HG02970 (cell line): ENCODE data around the gene TBC1D21.

Source experiments
- ATAC-seq: cut with Tn5 transposase; IDR thresholded peaks from one replicate; pipeline ENCODE4 v1.9.1; 2021; ENCODE audit warnings: mild to moderate bottlenecking, moderate library complexity, moderate number of reproducible peaks; ENCODE audit not compliant: unreplicated experiment, low FRiP score

TBC1D21 gene

DNA sequence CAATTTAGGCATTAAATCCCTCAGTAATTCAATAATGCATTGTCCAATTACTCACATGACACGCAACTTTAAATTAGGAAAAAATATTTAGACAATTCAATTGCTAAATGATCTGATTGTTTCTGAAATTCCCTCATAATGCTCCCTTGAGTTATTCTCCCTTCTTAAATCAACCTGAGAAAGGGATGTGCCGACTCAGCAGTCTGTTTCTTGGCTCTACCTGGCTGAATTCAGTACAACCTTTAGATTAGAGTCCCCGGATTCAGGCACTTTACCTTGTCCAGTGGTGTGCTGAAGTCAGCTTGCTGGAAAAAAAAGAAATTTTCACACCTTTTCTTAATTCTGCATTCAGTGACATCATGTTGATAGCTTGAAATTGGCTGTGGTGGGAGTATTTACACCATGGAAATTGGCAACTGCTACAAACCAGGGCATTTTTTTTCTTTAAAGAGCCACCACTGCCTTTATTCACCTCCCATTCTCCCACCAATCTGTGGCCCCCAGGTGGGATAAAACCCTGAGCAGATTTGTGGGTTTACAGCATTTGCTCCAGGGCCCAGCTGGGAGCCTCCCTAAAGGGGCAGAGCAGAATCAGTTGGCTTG, 32.0 kb downstream of the TBC1D21 start:
- no peak for ATAC-seq

DNA sequence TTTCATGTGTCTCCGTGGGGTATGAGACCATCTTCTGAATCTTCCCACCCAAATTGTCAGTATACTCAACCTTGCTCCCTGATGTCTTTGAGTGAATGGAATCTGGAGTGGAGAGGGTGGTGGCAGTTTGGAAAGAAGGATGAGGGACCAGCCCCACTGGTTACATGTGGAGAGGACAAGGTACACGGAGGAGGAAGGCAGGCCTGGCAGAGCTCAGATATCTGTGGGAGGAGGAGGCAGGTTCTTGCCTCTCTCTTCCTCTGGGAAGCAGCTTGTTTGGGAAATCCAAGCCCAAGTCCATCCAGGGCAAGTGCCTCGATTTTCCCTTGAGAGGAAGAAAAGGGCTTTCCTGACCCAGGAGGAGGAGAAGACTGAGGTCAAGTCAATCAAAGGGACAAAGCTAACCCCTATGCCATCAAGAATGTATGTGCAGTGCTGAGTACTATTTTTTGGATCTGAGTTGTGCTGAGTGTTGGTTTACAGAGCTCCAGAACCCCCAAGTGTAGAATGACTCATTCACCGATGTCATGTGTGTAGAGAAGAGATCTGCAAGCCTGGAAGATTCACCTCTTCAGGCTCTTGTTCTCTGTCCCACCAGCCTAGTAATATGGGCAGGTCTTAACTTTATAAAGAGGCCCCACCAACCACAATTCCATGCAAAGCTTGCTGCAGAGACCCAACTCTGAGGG, 33.1 kb downstream of the TBC1D21 start:
- no peak for ATAC-seq

DNA sequence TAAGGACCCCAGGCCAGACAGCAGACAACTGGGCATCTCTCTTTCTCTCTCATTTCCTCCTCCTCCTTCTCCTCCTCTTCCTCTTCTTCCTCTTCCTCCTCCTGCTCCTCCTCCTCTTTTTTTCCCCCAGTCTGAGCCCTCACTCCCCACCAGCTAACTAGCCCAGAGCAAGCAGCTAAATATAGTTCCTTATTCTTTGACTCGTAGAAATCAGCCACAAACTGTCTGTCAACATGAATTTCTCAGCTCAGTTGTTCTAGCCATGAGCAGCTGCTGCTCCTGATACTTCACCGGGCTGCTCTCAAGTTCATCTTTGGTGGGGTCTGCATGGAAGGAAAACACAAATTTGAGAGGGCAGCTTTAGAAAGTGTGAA, 33.7 kb downstream of the TBC1D21 start:
- no peak for ATAC-seq

DNA sequence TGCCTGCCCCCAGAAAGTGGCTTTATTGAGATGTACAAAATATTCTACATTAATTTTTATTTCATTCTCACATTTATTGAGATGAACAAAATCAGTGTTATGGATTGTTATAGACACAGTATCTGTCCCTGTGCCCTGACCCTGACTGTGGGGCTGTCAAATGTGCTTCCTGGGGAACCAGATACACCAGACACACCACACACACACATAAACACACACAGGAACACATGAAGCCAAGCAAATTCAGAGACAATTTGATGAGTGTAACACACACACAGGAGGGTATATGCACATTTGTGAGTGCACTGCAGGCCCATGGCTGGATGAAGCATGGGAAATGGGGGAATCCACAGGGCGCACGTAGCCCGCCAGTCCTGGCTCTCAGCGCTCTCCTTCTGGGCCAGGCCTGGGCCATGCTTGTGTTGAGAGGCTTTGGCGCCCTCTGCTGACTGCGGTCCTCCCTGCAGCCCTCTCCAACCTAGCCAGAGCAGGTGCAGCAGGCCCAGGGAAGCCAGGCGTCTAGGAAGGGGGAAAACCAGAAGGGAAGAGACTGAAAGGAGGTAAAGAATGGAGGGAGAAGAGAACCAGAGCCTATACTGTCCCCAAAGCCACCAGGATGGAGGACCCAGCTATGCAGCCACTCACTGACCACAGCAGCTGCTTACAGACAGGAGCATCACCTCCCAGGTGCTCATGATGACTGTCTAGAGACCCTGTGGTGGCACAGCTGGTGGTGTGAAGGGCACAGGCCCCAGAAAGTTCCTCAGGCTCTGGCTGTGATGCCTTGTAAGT, 34.9 kb downstream of the TBC1D21 start:
- ATAC-seq: peak; percentile 75

DNA sequence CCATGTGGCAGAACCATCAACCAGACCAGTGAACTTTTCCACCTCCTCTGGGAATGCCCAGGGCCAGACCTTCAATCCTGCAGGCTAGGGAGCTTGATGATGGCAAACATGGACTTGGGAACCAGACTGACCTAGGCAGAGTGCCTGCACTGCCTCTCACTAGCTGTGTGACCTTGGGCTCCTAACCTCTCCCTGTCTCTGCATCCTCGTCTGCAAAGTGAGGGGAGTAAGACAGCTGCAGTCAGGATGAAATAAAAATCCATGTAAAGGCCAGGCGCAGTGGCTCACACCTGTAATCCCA, 35.4 kb downstream of the TBC1D21 start:
- no peak for ATAC-seq

DNA sequence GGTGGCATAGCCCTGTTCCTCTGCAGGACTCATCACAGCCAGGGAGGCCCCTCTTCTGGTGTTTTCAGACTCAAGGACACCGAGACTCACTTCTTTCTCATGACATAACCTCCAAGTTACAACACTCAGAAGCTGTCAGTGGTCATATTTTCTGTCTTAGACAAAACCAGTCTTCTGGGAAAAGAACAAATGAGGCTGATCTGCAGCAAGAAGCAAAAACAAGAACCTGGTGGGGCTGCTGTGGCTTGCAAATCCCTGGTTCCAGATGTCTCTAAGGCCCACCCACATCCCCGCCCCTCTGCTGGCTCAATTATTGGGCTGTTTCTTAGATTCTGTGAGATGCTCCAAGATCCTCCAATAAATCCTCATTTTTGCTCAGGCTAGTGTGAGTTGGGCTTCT, 36.3 kb downstream of the TBC1D21 start:
- ATAC-seq: no peak

DNA sequence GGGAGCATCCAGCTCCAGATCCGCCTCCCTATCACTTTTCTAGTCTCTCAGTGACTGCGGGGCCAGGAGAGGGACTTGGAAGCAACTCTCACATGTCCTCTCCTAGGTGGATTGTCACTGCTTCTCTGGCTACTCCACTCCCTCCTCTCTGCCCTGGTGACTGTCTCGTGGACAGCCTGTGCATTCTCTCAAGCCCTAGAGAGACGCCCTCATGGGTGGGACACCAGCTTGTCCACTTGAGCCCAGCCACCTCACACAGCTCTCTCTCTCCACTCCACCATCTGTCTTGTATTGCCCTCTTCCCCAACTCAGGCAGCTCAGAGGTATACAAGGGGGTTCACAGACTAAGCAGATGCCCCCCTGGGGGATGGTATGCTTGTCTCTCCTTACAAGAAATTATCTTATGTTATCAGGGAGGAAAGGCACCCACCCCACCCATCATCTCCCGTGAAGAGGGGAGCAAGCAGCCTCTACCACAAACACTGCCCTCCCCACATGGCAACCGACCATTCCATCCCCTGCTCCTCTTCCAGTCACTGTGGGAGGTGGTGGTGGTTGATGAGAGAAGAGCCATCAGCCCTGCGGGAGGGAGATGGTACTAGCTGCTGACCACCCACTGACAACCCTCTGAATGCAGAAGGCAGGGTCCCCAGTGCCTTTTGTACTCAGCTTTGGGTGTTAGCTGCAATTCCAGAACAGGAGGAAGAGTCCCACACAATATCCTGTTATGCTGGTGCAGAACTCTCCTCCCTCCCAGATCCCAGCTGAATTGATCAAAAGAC, 37.3 kb downstream of the TBC1D21 start:
- no peak for ATAC-seq

DNA sequence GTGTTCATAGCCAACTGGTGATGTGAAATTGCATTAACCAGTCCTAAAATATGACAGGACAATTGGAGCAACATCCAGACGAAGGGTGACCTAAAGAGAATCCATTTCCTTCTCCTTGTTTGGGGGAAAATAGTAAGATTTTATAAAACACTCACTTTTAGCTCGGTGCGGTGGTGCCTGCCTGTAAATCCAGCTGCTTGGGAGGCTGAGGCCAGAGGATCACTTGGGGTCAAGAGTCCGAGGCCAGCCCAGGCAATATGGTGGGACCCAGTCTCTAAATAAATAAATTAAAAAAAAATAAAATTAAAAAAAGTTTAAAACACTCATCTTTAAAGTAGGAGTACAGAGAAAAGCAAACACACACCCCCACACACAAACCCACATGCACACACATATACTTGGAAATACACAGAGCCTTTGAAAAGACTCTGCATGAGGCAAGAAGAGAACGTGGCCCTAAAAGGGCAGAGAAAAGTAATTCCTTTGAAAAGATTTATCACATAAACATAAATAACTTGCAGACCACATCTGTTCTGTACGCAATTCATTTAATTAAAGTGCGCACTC, 38.7 kb downstream of the TBC1D21 start:
- no peak for ATAC-seq

DNA sequence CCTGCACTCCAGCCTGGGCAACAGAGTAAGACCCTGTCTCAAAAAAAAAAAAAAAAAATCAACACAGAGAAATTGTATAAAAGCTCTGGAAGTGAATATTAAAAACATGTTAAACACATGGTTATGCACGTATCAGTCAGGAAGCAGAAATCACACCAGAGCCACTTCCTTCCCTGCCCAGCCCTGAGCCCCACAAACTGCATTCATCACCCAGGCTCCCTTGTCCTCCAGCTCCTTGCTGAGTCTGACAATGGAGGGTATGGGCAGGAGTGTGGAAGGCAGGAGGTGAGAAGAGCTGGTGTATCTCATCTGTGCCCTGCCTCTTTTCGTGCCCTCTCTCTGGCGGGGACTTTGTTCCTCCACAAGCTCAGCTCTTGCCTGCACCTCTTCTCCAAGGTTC, 40.8 kb downstream of the TBC1D21 start:
- ATAC-seq: no peak

DNA sequence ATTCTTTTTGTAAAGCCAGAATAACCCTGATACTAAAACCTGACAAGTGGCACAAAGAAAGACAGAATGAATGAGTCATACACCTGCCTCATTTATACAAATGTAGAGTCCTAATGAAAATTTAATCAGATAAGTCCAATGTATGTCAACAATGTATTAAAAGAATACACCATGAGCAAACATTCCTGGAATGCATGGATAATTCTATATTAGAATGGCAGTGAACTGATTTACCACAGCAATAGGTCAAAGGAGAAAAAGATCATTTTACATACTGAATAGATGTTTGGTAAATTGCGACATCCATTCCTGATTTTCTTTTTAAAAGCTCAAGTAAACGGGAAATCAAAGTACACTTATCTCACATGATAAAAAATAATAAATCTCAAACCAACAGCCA, 41.7 kb downstream of the TBC1D21 start:
- ATAC-seq: no peak

DNA sequence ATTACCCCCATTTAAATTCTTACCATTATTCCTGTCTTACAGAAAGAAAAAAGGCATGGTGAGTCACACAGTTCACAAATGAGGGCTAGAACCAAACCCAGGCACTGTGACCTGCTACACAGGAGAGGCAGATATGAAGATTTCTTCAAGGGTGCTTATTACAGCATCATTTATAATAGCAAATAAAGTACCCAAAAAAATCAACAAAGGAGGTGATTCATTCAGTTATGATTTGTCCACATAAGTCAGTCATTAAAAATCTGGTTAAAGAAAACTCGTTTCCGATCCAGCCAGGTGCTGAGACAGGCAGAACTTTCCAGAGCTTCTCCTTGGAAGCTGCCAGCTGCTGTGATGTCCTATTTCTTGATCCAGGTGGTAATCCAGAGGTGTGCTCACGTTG, 45.4 kb downstream of the TBC1D21 start:
- no peak for ATAC-seq

DNA sequence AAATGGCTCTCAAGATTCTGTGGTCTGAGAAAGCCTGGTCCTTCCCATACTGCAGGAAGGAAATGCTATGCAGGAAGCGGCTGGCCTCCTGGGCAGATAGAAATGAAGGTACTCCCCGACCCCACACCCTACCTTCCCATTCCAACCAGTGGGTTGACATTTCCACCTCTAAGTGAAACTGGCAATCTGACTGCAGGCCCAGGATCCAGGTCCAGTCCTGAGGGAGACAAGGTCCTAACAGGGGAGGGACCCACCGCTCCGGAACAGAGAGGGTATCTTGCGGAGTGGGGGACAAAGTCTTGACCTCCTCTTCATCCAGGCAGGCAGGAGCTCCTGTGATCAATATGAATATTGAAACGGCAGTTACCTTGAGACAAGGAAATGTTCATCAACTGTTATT, 46.3 kb downstream of the TBC1D21 start:
- no peak for ATAC-seq

DNA sequence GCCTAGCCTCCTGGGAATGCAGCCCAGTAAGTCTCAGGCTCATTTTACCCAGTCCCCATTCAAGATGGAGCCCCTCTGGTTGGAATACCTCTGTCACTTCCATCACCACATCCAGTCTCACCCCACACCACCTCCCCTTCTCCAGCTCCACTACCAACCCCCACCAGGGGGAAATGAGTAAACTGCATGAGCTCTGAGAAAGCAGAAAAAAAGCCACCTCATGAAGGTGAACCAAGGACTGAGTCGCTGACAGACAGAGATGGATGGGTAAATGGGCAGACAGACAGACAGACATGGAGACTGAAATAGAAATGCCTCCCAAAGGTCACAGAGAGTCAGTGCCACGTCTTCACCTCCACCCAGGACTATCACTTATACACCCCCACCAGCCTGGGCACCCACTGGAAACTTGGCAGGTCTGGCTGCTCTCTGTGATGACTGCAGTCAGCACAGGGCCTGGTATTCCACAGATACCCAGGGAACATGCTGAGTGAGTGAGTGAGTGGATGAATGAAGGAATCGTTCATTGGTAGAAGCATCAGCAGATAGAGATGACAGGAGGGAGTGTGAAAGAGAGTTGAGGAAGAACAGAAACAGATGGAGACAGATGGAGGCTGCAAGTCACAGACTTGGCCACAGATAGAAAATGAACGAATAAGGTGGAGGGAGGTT, 48.0 kb downstream of the TBC1D21 start:
- ATAC-seq: no peak

DNA sequence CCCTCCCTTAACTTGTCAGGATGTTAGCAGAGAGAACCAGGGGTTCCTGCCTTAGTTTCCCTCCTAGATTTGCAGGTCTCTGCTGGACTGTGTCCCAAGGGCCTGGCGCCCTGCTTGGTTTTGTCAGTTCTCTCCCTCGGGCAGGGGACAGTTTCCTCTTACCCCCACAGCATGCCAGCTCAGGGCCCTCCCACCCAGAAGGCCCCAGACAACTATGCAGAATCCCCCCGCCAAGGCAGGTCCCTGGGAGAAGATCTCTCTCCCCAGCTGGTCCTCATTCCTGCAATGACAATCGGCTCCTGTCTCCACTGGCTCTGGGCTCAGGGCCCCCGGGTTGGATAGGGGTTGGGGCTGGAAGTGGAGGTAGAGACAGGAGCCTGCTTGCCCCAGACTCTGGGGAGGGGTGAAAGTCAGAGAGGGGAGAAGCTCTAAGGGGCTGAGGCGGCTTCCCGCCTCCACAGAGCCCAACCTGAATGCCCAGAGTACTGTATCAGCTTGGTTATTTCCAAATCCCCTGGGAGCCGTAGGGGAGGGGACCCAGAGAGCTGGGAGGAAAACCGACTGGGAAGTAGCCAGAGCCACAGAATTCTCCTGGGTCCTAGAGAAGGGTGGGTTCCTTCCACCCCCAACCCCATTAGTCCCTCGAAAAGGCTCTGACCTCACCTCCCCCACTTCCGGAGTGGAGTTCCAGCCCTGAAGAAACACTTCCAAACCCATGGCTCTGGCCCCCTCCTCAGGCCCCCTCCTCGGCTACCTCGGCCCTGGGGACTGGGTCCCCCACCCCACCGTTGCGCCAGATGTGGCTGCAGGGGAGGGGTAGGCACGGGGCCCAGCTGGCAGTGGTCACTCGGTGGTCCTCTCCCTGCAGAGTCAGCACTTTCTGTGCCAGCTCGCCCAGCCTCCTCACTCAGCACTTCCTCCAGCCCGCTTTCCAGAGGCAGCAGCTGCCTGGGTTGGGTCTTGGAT, 49.1 kb downstream of the TBC1D21 start:
- ATAC-seq: no peak

DNA sequence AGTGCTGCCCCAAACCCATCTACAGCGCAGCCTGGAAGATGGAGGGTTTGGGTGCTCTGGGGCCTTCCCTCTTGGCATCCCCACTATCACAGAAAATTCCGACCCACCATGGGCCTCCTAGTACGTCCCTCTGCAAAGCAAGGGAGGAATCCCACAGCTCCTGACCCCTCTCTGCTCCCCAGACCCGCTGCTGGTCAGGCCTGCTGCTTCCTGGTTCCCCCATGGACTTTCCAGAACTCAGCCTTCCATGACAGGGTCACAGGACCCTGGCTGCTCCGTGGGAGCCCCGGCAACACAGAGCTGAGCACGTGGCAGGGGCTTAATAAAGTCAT, 49.8 kb downstream of the TBC1D21 start:
- ATAC-seq: no peak

DNA sequence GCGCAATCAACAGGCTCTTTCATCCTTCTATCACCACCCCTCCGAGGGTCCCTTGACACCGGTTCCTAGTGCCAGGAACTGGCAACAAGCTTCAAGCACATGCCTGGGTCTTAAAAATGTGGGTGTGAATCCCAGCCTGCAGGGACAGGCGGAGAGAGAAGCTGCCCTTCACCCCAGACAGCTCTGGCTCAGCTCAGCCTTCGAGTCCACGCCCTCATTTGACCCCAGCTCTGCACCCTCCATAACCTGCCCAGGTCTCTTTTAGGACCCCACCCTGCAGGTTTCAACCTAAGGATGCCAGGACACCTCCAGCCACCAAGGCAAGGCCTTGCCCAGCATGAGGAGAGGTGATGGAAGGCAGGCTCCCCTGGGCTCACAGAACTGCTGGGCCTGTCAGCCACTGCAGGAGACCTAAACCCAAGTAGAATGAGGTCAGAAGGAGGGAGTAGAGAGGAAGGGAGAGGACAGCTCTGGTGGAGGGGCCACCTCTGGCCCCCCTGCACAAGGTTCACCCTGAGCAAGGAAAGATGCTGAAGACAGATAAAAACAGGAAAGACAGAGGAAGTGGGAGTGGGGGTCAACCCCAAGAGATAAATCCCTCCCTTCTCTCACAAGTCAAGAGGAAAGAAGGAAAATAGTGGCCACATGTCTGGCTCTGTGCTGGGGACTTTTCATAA, 50.3 kb downstream of the TBC1D21 start:
- no peak for ATAC-seq

DNA sequence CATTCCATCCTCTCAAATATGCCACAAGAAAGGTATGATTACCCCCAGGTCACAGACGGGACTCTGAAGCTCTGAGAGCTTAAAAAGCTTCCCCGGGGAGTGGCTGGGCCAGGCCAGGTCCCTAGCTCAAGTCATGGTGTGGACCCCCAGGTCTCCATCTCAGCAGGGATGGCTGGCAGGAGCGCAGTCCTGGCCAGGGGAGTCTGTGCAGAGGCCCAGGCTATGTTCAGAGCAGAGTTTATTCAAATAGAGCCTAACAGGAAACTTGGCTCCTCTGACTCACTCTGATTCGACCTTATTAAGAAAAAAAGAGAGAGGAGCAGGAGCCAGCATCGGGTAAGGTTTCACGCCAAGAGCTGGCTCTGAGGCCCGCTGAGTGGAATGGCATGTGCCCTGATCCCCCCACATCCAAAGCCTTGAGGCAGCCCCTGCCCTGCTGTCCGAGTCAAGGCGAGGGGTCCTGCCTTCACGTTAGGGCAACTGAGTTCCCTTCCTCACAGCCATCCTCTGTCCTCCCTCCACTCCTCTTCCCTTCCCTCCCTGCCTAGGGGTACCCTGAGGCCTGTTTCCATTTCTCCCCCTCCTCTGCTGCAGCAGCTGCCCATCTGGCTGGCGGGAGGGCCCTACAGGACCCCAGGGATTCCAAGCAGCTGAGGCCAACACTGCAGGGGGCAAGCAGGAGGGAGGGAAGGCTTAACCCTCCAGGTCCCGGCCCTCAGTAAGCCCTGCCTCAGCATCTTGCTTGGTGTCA, 51.0 kb downstream of the TBC1D21 start:
- no peak for ATAC-seq

DNA sequence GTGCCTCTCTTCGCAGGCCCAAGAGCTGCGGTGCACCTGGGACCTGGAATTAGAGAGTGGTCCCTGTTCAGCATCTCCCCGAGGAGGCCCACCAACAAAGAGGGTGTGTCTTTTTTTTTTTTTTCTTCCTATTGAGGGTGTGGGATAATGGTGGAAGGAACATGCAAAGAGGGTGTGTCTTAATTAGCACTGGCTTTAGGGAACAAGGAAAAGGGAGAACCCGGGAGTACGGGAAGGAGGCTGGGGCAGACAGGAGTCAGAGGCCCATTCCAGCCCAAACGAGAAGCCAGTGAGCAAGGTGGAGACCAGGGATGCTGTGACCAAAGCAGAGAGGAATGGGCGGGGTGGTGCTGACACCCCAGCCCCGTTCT, 52.5 kb downstream of the TBC1D21 start:
- no peak for ATAC-seq
